OCI-LY1 (cell line): ENCODE measurements around the gene CSNK1D.

Source experiments
- H2AFZ ChIP-seq: fragments of 200-600 bp; sonication (generic), shearing (Covaris generic); 2 replicates; pipeline ENCODE4 v1.6.0; 2014; ENCODE audit warnings: antibody characterized with exemption, mild to moderate bottlenecking, low read length
- H3F3A ChIP-seq: fragments of 200-600 bp; sonication (generic), shearing (Covaris generic); 2 replicates; pipeline ENCODE4 v1.6.0; 2014; ENCODE audit warnings: mild to moderate bottlenecking, antibody characterized with exemption, low read length, moderate library complexity; ENCODE audit not compliant: insufficient read depth
- H3K27ac ChIP-seq: fragments of 200-600 bp; sonication (generic); 2 replicates; pipeline ENCODE4 v1.5.1; 2014; ENCODE audit warnings: low read length, mixed run types, mild to moderate bottlenecking, low read depth; ENCODE audit not compliant: poor library complexity, severe bottlenecking
- H3K27me3 ChIP-seq: fragments of 200-600 bp; sonication (generic); 2 replicates; pipeline ENCODE4 v1.6.0; 2014; ENCODE audit warnings: antibody characterized with exemption, mild to moderate bottlenecking, low read length, moderate library complexity; ENCODE audit not compliant: insufficient read depth
- H3K36me3 ChIP-seq: fragments of 200-600 bp; sonication (generic); 2 replicates; pipeline ENCODE4 v1.6.1; 2014; ENCODE audit warnings: mild to moderate bottlenecking, antibody characterized with exemption, low read length, moderate library complexity, mixed read lengths; ENCODE audit not compliant: insufficient read depth
- H3K4me1 ChIP-seq: fragments of 200-600 bp; sonication (generic); 2 replicates; pipeline ENCODE4 v1.5.1; 2014; ENCODE audit warnings: mild to moderate bottlenecking, low read length, moderate library complexity; ENCODE audit not compliant: insufficient read depth, severe bottlenecking
- H3K4me2 ChIP-seq: fragments of 200-600 bp; sonication (generic), shearing (Covaris generic); 2 replicates; pipeline ENCODE4 v1.6.1; 2014; ENCODE audit warnings: low read length
- H3K4me3 ChIP-seq: fragments of 200-600 bp; sonication (generic); 2 replicates; pipeline ENCODE4 v1.5.1; 2014; ENCODE audit warnings: low read length, low read depth, mild to moderate bottlenecking, mixed read lengths; ENCODE audit not compliant: poor library complexity, severe bottlenecking
- H3K79me2 ChIP-seq: fragments of 200-600 bp; shearing (Covaris generic); 2 replicates; pipeline ENCODE4 v1.6.1; 2016; ENCODE audit warnings: mixed run types, low read length, mixed read lengths; ENCODE audit not compliant: insufficient read depth
- H3K9ac ChIP-seq: fragments of 200-600 bp; sonication (generic), shearing (Covaris generic); 2 replicates; pipeline ENCODE4 v1.6.1; 2014; ENCODE audit warnings: mild to moderate bottlenecking, low read length, mixed read lengths
- H3K9me2 ChIP-seq: fragments of 200-600 bp; sonication (generic), shearing (Covaris generic); 2 replicates; pipeline ENCODE4 v1.6.1; 2014; ENCODE audit warnings: low read depth, mild to moderate bottlenecking, low read length, mixed read lengths
- H3K9me3 ChIP-seq: fragments of 200-600 bp; shearing (Covaris generic); 2 replicates; pipeline ENCODE4 v1.6.1; 2014; ENCODE audit warnings: low read length, mixed read lengths
- H4K20me1 ChIP-seq: fragments of 200-600 bp; sonication (generic), shearing (Covaris generic); 2 replicates; pipeline ENCODE4 v1.6.0; 2016; ENCODE audit warnings: mild to moderate bottlenecking, low read length; ENCODE audit not compliant: insufficient read depth
- CTCF ChIP-seq: fragments of 200-600 bp; sonication (generic), shearing (Covaris generic); IDR thresholded peaks from 2 replicates; pipeline ENCODE4 v1.5.1; 2017; ENCODE audit warnings: mild to moderate bottlenecking, antibody characterized with exemption, low read length, moderate library complexity, mixed read lengths
- EZH2 ChIP-seq: fragments of 200-600 bp; sonication (generic), shearing (Covaris generic); IDR thresholded peaks from 2 replicates; pipeline ENCODE4 v1.8.0; 2017; ENCODE audit warnings: borderline replicate concordance, mixed run types, mild to moderate bottlenecking, antibody characterized with exemption, low read length, moderate library complexity, mixed read lengths

CSNK1D gene

GRCh38 chr17:82302568-82302963 is 29.1 kb upstream of the CSNK1D start:
- Histone ChIP-seq H3F3A (no peaks in the 10 kb centered on the region), H2AFZ (no peak overlapping the region), H3K9ac (no peak overlapping the region), H3K27me3 (peaks cover 12% of the 10 kb centered on the region; the same call in 1 of the 2 replicates), H3K79me2 (no peaks in the 10 kb centered on the region), H3K4me1 (peaks cover 18% of the 10 kb centered on the region), H3K36me3 (no peaks in the 10 kb centered on the region), H3K4me3 (no peak overlapping the region), H3K9me2 (no peaks in the 10 kb centered on the region), H3K9me3 (no peaks in the 10 kb centered on the region), H3K27ac (no peak overlapping the region), H3K4me2 (no peak overlapping the region), H4K20me1 (no peaks in the 10 kb centered on the region)
- TF ChIP-seq EZH2 (no peak), CTCF (no peak)

DNA sequence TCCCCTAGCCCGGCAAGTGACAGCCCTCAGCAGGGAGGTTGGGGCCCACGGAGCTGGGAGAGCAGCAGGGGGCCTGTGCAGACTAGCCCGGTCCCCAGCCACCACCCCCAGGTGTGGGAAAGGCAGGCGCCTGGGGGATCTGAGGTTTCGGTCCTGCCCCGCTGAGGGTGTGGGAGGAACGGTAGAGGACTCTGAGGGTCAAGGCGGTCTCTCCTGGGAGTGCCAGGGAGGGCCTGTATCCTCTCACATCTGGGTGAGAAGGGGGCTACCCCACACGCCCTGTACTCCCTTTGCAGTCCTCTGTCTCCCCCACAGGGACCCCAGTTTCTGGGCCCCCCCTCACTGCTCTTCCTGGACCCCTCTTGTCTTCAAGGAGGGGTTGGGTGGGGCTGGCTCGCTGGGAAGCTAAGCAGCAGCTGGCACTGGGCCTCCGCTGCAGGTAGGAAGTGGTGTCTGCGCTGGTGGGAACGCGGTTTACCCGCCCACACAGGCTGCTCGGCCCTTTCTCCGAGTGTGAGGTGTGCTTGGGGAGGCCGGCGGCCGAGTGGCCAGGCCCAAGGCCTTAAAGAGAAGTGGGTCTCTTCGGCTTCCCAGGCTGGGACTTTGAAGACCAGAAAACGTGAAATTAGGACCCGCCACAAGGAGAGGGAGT is 28.5 kb upstream of the CSNK1D start:
- H3K79me2 ChIP-seq, result no peaks in the 10 kb centered on the region
- H3K27ac ChIP-seq, result no peak overlapping the region
- no peaks in the 10 kb centered on the region for H3K9me3 ChIP-seq
- no peak overlapping the region for H3K4me2 ChIP-seq
- H3K4me3 ChIP-seq, result no peak overlapping the region
- no peaks in the 10 kb centered on the region for H3K36me3 ChIP-seq
- no peaks in the 10 kb centered on the region for H4K20me1 ChIP-seq
- H3K4me1 ChIP-seq, result peaks cover 23% of the 10 kb centered on the region
- no peaks in the 10 kb centered on the region for H3K9me2 ChIP-seq
- H3K27me3 ChIP-seq, result peaks cover 12% of the 10 kb centered on the region; the same call in 1 of the 2 replicates
- no peaks in the 10 kb centered on the region for H3F3A ChIP-seq
- no peak overlapping the region for H3K9ac ChIP-seq
- TF ChIP-seq EZH2, result no peak
- TF ChIP-seq CTCF, result no peak
- no peak overlapping the region for H2AFZ ChIP-seq

DNA sequence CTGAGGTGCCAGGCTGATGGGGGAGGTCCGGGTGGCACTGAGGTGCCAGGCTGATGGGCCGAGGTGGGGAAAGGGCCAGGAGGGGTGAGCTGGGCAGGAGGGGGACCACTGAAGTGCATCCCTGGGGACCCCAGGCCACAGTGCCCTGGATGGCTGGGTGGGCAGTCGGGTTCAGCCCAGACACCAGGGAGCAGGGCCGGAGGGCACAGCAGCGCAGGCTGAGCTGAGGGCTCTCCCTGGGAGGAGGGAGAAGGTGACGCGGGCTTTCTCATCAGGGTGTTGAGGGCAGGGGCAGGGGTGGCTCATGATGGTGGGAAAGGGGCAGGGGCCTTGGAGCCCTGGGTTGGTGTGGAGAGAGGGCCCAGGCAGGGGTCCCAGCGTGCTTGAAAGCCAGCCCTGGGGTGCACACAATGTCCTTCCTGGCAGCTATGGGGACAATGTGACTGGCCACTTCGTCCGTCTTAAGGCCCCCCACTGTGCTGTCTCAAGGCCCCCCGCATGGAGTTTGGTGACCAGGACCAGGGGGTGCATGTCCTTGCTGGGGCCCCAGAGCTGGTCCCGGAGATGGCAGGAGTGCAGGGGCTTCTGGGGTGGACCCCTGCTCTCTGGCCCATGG is 27.9 kb upstream of the CSNK1D start:
- Histone ChIP-seq H3K27me3 (peaks cover 11% of the 10 kb centered on the region; the same call in 1 of the 2 replicates), H3K79me2 (no peaks in the 10 kb centered on the region), H2AFZ (no peak overlapping the region), H3K4me2 (no peak overlapping the region), H3K9ac (no peak overlapping the region), H3K9me3 (no peaks in the 10 kb centered on the region), H3K27ac (no peak overlapping the region), H3K4me1 (peaks cover 29% of the 10 kb centered on the region), H3K4me3 (no peak overlapping the region), H3F3A (no peaks in the 10 kb centered on the region), H4K20me1 (no peaks in the 10 kb centered on the region), H3K9me2 (no peaks in the 10 kb centered on the region), H3K36me3 (no peaks in the 10 kb centered on the region)
- TF ChIP-seq CTCF (no peak), EZH2 (no peak)
